Kasumi-1 (cell line): Measurements from ENCODE around the gene SHH.
"Not testable (repeated sequence)": the region's sequence is repeated elsewhere in the genome, so short reads cannot be mapped to it uniquely, and the experiment has no call there.

Experiments used
- DNase-seq, 2 experiments: peaks; one replicate each; lab custom pipeline; 2025; lab: John Stamatoyannopoulos, UW

SHH gene

GRCh38 chr7:155819186-155819585, 6.9 kb upstream of the SHH start:
- no peak for DNase-seq

- no peak for DNase-seq
Observed at GRCh38 chr7:155818820-155819168, 6.5 kb upstream of the SHH start.

- DNase-seq = no peak
Observed at GRCh38 chr7:155818154-155818819, 6.0 kb upstream of the SHH start.

- DNase-seq = not testable (repeated sequence)
Observed at GRCh38 chr7:155817515-155817914, 5.3 kb upstream of the SHH start.

- no peak for DNase-seq
Observed at GRCh38 chr7:155816996-155817395, 4.7 kb upstream of the SHH start.

- no peak for DNase-seq
Observed at GRCh38 chr7:155816192-155816508, 3.9 kb upstream of the SHH start.

- DNase-seq = peak; percentile 57 to 63
Observed at GRCh38 chr7:155815332-155816191, 3.3 kb upstream of the SHH start.

- no peak for DNase-seq
Observed at GRCh38 chr7:155814316-155815276, 2.3 kb upstream of the SHH start.

- no peak for DNase-seq
Observed at GRCh38 chr7:155813546-155814315, 1.5 kb upstream of the SHH start.

- DNase-seq = no peak
Observed at GRCh38 chr7:155813125-155813524, 862 bp upstream of the SHH start.

GRCh38 chr7:155811560-155811894, 736 bp downstream of the SHH start:
- no peak for DNase-seq

GRCh38 chr7:155810770-155811559, 1.3 kb downstream of the SHH start:
- DNase-seq = no peak

GRCh38 chr7:155809947-155810769, 2.1 kb downstream of the SHH start:
- DNase-seq = no peak

- DNase-seq = no peak
Observed at GRCh38 chr7:155809332-155809946, 2.8 kb downstream of the SHH start.

- DNase-seq = no peak
Observed at GRCh38 chr7:155808549-155809331, 3.5 kb downstream of the SHH start.

GRCh38 chr7:155807789-155808548, 4.3 kb downstream of the SHH start:
- DNase-seq = no peak

- no peak for DNase-seq
Observed at GRCh38 chr7:155807065-155807671, 5.1 kb downstream of the SHH start.
